ENCODE measurements around the gene MYO15A.

DNA sequence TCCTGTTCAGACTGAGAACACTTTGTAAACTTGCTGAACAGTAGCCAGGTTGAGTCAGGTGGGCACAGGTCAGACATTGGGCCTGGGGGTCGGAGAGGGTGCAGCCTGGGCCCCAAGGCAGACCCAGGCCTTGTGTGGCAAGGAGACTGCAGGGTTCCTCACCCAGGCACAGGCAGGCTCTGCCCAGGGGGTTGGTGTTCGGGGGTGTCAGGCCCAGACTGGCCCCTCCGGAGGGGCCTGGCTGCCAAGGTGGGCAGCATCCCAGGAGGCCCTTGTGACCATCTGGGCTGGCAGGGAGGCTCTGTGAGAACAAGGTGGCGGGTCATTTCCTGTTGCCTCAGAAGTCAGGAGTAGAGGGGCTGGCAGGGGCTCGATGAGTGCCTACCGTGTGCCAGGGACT lies 585 bp upstream of the MYO15A start:
- TF ChIP-seq, protein P1, sequence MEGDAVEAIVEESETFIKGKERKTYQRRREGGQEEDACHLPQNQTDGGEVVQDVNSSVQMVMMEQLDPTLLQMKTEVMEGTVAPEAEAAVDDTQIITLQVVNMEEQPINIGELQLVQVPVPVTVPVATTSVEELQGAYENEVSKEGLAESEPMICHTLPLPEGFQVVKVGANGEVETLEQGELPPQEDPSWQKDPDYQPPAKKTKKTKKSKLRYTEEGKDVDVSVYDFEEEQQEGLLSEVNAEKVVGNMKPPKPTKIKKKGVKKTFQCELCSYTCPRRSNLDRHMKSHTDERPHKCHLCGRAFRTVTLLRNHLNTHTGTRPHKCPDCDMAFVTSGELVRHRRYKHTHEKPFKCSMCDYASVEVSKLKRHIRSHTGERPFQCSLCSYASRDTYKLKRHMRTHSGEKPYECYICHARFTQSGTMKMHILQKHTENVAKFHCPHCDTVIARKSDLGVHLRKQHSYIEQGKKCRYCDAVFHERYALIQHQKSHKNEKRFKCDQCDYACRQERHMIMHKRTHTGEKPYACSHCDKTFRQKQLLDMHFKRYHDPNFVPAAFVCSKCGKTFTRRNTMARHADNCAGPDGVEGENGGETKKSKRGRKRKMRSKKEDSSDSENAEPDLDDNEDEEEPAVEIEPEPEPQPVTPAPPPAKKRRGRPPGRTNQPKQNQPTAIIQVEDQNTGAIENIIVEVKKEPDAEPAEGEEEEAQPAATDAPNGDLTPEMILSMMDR (IDR thresholded peaks at IDR 0.05): no peak
- TF ChIP-seq EP300 (IDR thresholded peaks at IDR 0.05; ENCODE audit: low read depth) (no peak), POLR2A (IDR thresholded peaks at IDR 0.05) (no peak)
